GOT3 (cell line): ENCODE measurements around the gene FLYWCH1.

Experiments used
- DNase-seq: peaks from one replicate; lab custom pipeline; 2025; ENCODE audit warnings: mixed read lengths; lab: John Stamatoyannopoulos, UW

Gene FLYWCH1

GRCh38 chr16:2969545-2970521, 58.1 kb downstream of the FLYWCH1 start:
- peak; percentile 49 for DNase-seq

GRCh38 chr16:2970563-2970962, 58.8 kb downstream of the FLYWCH1 start:
- DNase-seq, result no peak

DNA sequence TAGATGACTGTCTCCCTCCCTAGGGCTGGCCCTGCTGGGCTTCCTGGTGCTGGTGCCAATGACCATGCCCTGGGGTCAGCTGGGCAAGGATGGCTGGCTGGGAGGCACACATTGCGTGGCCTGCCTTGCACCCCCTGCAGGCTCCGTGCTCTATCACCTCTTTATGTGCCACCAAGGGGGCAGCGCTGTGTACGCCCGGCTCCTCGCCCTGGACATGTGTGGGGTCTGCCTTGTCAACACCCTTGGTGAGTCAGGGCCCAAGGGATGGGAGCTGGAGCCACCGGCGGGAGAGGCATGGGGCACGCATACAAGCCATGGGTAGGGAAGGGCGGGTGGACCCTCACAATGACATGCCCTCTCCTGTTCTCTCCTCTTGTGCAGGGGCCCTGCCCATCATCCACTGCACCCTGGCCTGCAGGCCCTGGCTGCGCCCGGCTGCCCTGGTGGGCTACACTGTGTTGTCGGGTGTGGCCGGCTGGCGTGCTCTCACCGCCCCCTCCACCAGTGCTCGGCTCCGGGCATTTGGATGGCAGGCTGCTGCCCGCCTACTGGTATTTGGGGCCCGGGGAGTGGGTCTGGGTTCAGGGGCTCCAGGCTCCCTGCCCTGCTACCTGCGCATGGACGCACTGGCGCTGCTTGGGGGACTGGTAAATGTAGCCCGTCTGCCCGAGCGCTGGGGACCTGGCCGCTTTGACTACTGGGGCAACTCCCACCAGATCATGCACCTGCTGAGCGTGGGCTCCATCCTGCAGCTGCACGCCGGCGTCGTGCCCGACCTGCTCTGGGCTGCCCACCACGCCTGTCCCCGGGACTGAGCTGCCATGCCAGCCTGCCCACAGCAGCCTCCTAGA, 59.6 kb downstream of the FLYWCH1 start:
- no peak for DNase-seq

DNA sequence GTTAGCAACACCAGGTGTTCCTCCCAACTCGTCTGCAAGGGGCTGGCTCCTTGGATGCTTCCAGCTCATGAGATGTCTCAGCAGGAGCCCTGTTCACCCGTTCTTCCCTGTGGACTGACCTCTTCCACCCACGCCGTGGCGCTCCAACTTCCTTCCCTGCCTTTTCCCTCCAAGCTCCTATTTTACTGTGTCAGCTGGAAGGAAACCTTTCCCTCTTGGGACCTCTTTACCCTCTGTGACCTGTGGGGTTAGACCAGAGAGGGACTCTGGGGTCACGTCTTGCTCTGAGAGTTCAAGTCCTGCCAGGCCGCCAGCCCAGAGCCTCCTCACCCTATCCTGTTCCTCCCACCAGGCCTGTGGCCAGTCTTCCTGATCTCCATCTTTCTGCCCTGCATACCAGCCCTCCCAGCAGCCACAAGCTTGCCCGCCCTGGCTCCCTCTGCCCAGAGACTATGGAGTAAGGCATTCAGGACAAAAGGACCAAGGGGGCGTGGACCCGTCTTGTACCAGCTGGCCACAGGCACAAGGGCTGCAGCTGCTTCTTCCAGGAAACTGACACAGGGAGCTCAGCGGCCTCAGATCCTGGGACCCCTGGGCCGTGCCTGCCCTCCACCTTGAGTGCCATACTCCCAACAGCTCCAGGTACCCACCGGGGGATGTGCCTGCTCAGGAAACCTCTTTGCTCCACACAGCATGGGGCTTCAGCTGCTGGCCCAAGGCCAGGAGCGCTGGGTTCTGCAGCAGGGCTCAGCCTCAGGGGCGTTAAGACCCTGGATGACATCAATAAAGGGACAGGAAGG, 60.5 kb downstream of the FLYWCH1 start:
- DNase-seq, result no peak

- no peak for DNase-seq
Observed at GRCh38 chr16:2973093-2973492, 61.4 kb downstream of the FLYWCH1 start.

DNA sequence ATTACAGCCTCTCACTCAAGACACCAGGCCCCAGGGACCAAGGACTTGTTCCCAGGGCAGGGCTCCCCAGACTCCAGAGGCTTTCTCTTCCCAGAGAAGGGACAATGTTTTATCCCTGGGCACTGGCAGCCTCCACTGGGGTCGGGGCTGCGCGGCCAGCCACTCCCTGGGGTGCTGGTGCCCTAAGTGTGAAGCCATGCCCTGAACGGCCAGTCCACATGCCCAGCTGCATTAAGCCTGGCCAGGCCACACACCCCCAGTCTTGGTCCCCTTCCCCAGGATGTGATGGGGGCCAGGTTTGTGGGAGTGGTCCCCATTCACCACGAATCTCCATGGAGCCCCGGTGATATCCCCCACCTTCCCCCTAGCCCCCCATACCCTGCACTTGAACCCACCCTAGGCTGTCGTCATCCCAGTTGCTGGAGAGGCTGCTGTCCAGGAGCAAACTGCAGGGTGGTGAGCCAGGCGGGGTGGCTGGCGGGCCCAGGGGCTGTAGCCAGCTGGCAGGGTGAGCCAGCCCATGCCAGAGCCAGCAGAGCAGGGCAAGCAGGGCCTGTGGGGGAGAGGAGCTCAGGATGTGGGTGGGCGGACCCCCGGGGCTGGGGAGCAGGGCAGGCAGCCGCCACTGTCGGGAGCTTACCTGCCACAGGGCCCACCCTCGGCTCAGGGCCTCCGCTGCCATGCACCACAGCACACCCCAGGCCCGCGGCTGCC, 62.0 kb downstream of the FLYWCH1 start:
- DNase-seq, result no peak

DNA sequence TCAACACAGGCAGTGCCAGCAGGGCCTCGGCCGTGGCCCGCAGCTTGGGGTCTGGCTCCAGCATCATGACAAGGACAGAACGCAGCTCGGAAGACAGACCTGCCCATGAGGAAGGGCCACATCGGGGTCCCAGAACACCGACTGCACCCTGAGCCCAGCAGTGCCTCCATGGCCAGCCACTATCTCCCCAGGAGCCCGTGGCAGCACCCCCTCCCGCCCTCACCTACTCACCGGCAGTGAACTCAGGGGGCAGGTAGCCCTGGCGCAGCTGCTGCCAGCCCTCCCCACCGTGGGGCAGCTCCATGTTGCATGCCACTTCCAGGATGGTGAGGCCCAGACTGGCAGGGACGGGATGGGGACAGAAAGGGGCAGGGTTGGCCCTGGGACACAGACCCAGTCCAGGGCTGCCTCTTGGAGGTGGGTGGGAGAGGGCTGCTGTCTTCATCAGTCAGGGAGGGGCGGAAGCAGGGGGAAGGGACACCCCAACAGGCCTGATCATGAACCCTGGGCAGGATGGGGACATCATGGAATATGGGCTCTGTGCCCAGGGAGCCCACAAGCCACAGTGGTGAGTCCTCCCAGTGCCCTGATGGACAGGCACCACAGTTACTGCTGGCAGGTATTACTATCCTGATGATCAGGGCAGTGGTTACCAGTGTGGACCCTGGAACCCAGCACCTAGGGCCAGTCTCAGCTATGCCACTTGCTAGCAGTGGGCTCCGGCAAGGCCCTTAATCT, 62.8 kb downstream of the FLYWCH1 start:
- DNase-seq, result no peak

- DNase-seq, result no peak
Observed at GRCh38 chr16:2975161-2975795, 63.5 kb downstream of the FLYWCH1 start.

- DNase-seq, result no peak
Observed at GRCh38 chr16:2976201-2976600, 64.5 kb downstream of the FLYWCH1 start.

GRCh38 chr16:2976673-2977072, 64.9 kb downstream of the FLYWCH1 start:
- DNase-seq, result no peak

DNA sequence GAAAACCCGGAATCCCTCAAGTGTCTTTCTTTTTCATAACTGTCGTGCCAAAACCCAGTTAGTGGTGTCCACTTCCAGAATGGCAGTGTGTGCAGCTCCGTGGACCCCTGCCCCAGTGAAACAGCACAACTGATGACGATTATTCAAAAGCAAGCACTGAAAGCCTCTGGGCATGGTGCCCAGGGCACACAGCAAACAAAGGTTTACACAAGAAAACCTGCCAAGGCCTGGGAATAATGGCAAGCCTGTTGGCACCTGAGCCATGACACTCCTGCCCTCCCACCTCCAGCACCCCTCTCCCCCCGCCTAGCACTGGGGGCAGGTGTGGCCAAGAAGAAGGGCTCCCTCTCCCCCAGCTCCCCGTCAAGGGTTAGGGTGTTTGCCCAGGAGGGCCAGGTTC, 65.7 kb downstream of the FLYWCH1 start:
- DNase-seq, result no peak

DNA sequence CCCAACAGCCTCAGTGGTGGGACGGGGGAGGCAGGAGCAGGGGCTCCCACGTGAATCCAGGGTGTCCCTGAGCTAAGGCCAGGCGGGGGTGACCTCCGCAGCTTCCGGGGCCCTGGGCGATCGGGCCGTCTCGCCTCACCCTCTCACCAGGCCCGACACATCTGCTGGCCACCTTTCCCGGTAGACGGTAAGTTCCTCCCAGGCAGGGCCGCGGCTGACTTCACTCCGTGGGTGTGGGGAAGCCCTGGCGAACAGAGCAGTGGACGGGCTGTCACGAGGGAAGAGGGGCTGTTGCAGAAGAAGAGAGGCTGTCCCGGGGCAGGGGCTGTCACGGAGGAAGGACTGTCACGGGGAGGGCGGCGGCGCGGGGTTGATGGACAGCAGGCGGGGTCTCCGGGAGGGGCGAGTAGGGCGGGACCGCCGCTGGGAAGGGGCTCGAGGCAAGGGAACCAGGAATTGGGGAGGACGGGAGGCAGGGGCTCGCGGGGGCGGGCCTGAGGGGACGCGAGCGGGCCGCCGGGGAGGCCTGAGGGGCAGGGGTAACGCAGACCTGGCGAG, 68.0 kb downstream of the FLYWCH1 start:
- DNase-seq, result no peak

DNA sequence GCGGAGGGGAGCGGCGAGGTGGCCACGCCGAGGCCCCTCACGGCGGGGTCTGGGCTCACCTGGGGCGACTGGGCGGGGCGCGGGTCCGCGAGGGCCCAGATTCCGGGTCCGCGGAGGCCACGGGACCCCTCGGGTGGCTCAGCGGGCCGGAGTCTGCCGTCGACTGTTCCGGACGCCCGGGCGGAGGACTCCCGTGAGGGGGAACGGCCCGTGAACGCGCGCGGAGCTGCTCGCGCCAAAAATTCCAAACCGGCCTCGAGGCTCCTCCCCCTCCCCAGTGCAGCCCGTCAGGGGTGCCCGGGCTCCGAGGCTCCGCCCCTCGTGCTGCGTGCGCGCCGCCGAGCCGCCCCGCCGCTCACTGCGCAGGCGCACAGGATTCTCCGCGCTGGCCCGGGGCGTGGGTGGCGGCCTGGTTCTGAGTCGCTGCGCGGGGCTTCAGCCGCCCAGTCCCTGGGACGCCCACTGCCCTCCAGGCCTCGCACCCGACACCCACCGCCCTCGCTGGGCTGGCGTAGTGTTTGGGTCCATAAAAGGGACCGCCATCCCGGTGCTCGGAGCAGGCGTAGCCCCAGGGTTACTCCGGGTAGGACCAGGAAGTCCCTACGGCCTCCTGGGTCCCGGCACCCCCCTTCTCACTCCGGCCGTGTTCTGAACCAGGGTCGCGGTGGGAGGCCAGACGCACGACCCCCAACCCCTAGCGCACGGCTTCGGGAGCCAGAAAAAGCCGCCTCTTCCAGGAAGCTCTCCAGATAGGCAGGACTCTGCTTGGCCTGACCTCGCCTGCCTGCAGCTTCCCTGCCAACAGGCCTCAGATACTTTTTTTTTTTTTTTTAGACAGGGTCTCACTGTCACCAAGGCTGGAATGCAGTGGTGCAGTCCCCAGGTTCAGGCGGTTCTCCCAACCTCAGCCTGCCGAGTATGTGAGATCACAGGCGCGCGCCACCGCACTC, 68.8 kb downstream of the FLYWCH1 start, which contains the start of gene PKMYT1:
Gene PKMYT1, minus strand, starts transcription at position 220 of the 950 bp plus-strand sequence. CDS start 789 bp downstream, outside the sequence.
- peak; percentile 87 for DNase-seq

DNA sequence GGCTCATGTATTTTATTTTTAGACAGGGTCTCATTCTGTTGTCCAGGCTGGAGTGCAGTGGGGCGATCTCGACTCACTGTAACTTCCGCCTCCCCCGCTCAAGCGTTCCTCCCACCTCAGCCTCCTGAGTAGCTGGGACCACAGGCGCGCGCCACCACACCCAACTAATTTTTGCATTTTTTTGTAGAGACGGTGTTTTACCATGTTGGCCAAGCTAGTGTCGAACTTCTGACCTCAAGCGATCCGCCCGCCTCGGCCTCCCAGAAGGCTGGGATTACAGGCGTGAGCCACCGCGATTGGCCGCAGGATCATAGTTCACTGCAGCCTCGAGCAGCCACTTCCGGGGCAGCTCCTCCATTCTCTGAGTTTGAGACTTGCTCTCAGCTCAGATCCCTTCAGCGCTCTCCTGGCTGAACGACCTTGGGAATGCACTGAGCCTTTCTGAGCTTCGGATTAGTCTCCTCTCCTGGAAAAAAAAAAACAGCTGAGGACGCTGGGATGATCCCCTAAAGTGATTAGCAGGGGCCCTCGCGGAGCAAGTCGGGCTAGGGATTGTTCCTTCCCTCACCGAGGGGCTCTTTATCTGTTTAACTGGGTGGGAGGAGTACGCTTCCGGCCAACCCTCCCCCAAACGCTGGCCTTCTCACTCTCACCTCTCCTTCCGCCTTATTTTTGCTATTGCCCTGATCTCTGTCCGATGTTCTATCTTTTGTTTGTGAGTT, 69.6 kb downstream of the FLYWCH1 start:
- no peak for DNase-seq

GRCh38 chr16:2981899-2982250, 70.1 kb downstream of the FLYWCH1 start:
- no peak for DNase-seq

DNA sequence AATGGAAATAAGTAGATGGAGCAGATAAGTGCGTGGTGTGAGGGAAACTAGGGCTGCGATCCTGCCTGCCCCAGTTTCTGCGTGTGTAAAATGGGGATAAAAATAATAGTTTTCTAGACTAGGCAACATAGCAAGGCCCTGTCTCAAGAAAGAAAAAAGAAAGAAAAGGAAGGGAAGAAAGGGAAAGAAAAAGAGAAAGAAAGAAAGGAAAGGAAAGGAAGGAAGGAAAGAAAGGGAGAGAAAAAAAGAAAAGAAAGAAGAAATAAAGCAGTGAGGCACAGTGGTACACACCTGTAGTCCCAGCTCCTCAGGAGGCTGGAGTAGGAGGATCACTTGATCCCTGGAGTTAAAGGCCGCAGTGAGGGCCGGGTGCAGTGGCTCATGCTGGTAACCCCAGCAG, 70.7 kb downstream of the FLYWCH1 start:
- DNase-seq, result no peak

GRCh38 chr16:2983706-2984136, 72.0 kb downstream of the FLYWCH1 start:
- DNase-seq, result peak; percentile 52

- DNase-seq, result no peak
Observed at GRCh38 chr16:2985462-2985861, 73.7 kb downstream of the FLYWCH1 start.
